IMR-90 (cell line): ENCODE results near the gene TMEM163. TPM values are rescaled to one million over a fixed set of nuclear protein-coding genes. Genes with fewer than 3 reads are reported as not detected.

ENCODE experiments used
- ATAC-seq: fragments of 200-7000 bp; cut with Tn5 transposase; 2 replicates; pipeline ENCODE4 v1.9.1; 2020; ENCODE audit warnings: low read depth, mild to moderate bottlenecking, moderate library complexity
- BruUV-seq: library from RNA; stranded (reverse); fragments of 400-500 nt; replicated peaks from 2 replicates; lab custom pipeline; 2021; lab: Mats Ljungman, UMichigan
- CTCF ChIA-PET: fragments of 300-600 bp; formaldehyde crosslinking; extraction: SDS; loops from one replicate; lab custom pipeline; 2021; ENCODE audit warnings: antibody characterized with exemption; lab: Yijun Ruan, JAX
- POLR2A ChIA-PET: fragments of 300-600 bp; sonication (Branson Sonifier 250); formaldehyde crosslinking; loops from one replicate; lab custom pipeline; 2022; ENCODE audit warnings: antibody characterized with exemption; ENCODE audit not compliant: unreplicated experiment; lab: Charles Lee
- DNase-seq: peaks from one replicate; pipeline ENCODE4 v3.0.0; 2013
- H2AFZ ChIP-seq: replicated peaks from 2 replicates; pipeline ENCODE3; 2013; ENCODE audit warnings: low read length, mild to moderate bottlenecking; ENCODE audit not compliant: poor library complexity
- H2AK5ac ChIP-seq: 2 replicates; pipeline ENCODE4 v1.6.1; 2013; ENCODE audit warnings: low read depth, low read length, inconsistent platforms
- H2AK9ac ChIP-seq: replicated peaks from 2 replicates; pipeline ENCODE3; 2013; ENCODE audit warnings: mild to moderate bottlenecking, low read depth, low read length, moderate library complexity; ENCODE audit not compliant: poor library complexity
- H2BK120ac ChIP-seq: 2 replicates; pipeline ENCODE4 v1.6.1; 2013; ENCODE audit warnings: low read depth, low read length, inconsistent platforms
- H2BK15ac ChIP-seq: 3 replicates; pipeline ENCODE4 v1.6.1; 2013; ENCODE audit warnings: low read depth, low read length, inconsistent platforms
- H2BK20ac ChIP-seq: 2 replicates; pipeline ENCODE4 v1.6.1; 2013; ENCODE audit warnings: low read depth, mild to moderate bottlenecking, inconsistent platforms, low read length, moderate library complexity
- H2BK5ac ChIP-seq: 2 replicates; pipeline ENCODE4 v1.6.1; 2013; ENCODE audit warnings: mild to moderate bottlenecking, low read depth, low read length, inconsistent platforms; ENCODE audit not compliant: poor library complexity, severe bottlenecking
- H3K14ac ChIP-seq: replicated peaks from 2 replicates; pipeline ENCODE4 v1.6.1; 2013; ENCODE audit warnings: low read depth, low read length, inconsistent platforms
- H3K18ac ChIP-seq: 2 replicates; pipeline ENCODE4 v1.6.1; 2013; ENCODE audit warnings: low read depth, low read length, control low read depth
- H3K23ac ChIP-seq: 2 replicates; pipeline ENCODE4 v1.6.1; 2013; ENCODE audit warnings: low read depth, low read length, inconsistent platforms
- H3K27ac ChIP-seq: 2 replicates; pipeline ENCODE4 v1.5.1; 2013; ENCODE audit warnings: mild to moderate bottlenecking, control low read depth, low read length; ENCODE audit not compliant: insufficient read depth
- H3K27me3 ChIP-seq: 2 replicates; pipeline ENCODE4 v1.6.1; 2013; ENCODE audit warnings: low read length; ENCODE audit not compliant: control insufficient read depth, insufficient read depth
- H3K36me3 ChIP-seq: 2 replicates; pipeline ENCODE4 v1.6.1; 2013; ENCODE audit warnings: low read length, mixed read lengths; ENCODE audit not compliant: control insufficient read depth, insufficient read depth
- H3K4ac ChIP-seq: 2 replicates; pipeline ENCODE4 v1.6.1; 2013; ENCODE audit warnings: low read depth, low read length, inconsistent platforms
- H3K4me1 ChIP-seq: 2 replicates; pipeline ENCODE4 v1.6.1; 2013; ENCODE audit warnings: low read length, mixed read lengths; ENCODE audit not compliant: control insufficient read depth, insufficient read depth
- H3K4me2 ChIP-seq: 2 replicates; pipeline ENCODE4 v1.6.1; 2013; ENCODE audit warnings: low read depth, mild to moderate bottlenecking, control low read depth, low read length, moderate library complexity
- H3K4me3 ChIP-seq: 2 replicates; pipeline ENCODE4 v1.5.1; 2013; ENCODE audit warnings: low read depth, mild to moderate bottlenecking, control low read depth, low read length, moderate library complexity; ENCODE audit not compliant: insufficient read depth
- H3K56ac ChIP-seq: 2 replicates; pipeline ENCODE4 v1.6.1; 2013; ENCODE audit warnings: low read length, inconsistent platforms; ENCODE audit not compliant: insufficient read depth; ENCODE audit errors: extremely low read depth
- H3K79me1 ChIP-seq, 2 experiments: 2 replicates each; pipeline ENCODE4 v1.6.1; 2013; ENCODE audit warnings: low read length in 2 of 2, inconsistent platforms in 1 of 2, low read depth in 1 of 2
- H3K9ac ChIP-seq: 2 replicates; pipeline ENCODE4 v1.6.1; 2013; ENCODE audit warnings: low read depth, low read length, control low read depth
- H3K9me1 ChIP-seq: 2 replicates; pipeline ENCODE4 v1.6.1; 2013; ENCODE audit warnings: low read length, inconsistent platforms; ENCODE audit not compliant: insufficient read depth
- H3K9me3 ChIP-seq: 2 replicates; pipeline ENCODE4 v1.6.1; 2013; ENCODE audit warnings: low read length; ENCODE audit not compliant: control insufficient read depth, insufficient read depth
- H4K20me1 ChIP-seq: 2 replicates; pipeline ENCODE4 v1.6.1; 2013; ENCODE audit warnings: low read length, inconsistent platforms; ENCODE audit not compliant: insufficient read depth
- H4K5ac ChIP-seq: 2 replicates; pipeline ENCODE4 v1.6.1; 2013; ENCODE audit warnings: mild to moderate bottlenecking, low read depth, low read length, control low read depth
- H4K8ac ChIP-seq, 2 experiments: 2 replicates each; pipeline ENCODE4 v1.6.1; 2013; ENCODE audit warnings: low read depth in 2 of 2, low read length in 2 of 2, control low read depth in 1 of 2, inconsistent platforms in 1 of 2
- H4K91ac ChIP-seq: 2 replicates; pipeline ENCODE4 v1.6.1; 2013; ENCODE audit warnings: low read depth, low read length, inconsistent platforms; ENCODE audit not compliant: insufficient read depth
- BHLHE40 ChIP-seq: fragments of 150-350 bp; IDR thresholded peaks from 2 replicates; pipeline ENCODE4 v1.6.1; 2016; ENCODE audit warnings: mild to moderate bottlenecking, low read depth, low read length
- CEBPB ChIP-seq: IDR thresholded peaks from 2 replicates; pipeline ENCODE4 v1.6.1; 2012; ENCODE audit warnings: low read depth, low read length, improper control_type of control experiment
- CHD1 ChIP-seq: IDR thresholded peaks from 2 replicates; pipeline ENCODE4 v1.6.1; 2012; ENCODE audit warnings: low read depth, low read length, improper control_type of control experiment
- ELK1 ChIP-seq: fragments of 150-350 bp; IDR thresholded peaks from 2 replicates; pipeline ENCODE4 v1.6.1; 2016; ENCODE audit warnings: low read depth, mild to moderate bottlenecking, low read length, moderate library complexity, borderline replicate concordance
- FOS ChIP-seq: fragments of 150-350 bp; IDR thresholded peaks from 2 replicates; pipeline ENCODE4 v1.6.1; 2016; ENCODE audit warnings: low read depth, low read length
- MAFK ChIP-seq: IDR thresholded peaks from 2 replicates; pipeline ENCODE4 v1.6.1; 2012; ENCODE audit warnings: low read depth, low read length, improper control_type of control experiment
- MAZ ChIP-seq: IDR thresholded peaks from 2 replicates; pipeline ENCODE4 v1.6.1; 2012; ENCODE audit warnings: low read depth, mild to moderate bottlenecking, low read length, improper control_type of control experiment, moderate library complexity, borderline replicate concordance
- MXI1 ChIP-seq: IDR thresholded peaks from 2 replicates; pipeline ENCODE4 v1.6.1; 2012; ENCODE audit warnings: low read depth, mild to moderate bottlenecking, low read length, moderate library complexity, borderline replicate concordance
- NFE2L2 ChIP-seq: fragments of 150-350 bp; IDR thresholded peaks from 2 replicates; pipeline ENCODE4 v1.6.1; 2016; ENCODE audit warnings: low read depth, mild to moderate bottlenecking, low read length
- POLR2A ChIP-seq: IDR thresholded peaks from 2 replicates; pipeline ENCODE4 v1.6.1; 2012; ENCODE audit warnings: mild to moderate bottlenecking, low read depth, low read length
- RAD21 ChIP-seq: IDR thresholded peaks from 2 replicates; pipeline ENCODE4 v1.6.1; 2012; ENCODE audit warnings: low read length, improper control_type of control experiment
- RCOR1 ChIP-seq: IDR thresholded peaks from 2 replicates; pipeline ENCODE4 v1.6.1; 2012; ENCODE audit warnings: mild to moderate bottlenecking, low read length, improper control_type of control experiment; ENCODE audit not compliant: insufficient replicate concordance
- RFX5 ChIP-seq: IDR thresholded peaks from 2 replicates; pipeline ENCODE4 v1.8.0; 2012; ENCODE audit warnings: low read depth, mild to moderate bottlenecking, low read length, moderate library complexity
- SMC3 ChIP-seq: fragments of 150-350 bp; IDR thresholded peaks from 2 replicates; pipeline ENCODE4 v1.6.1; 2016; ENCODE audit warnings: low read depth, mild to moderate bottlenecking, antibody characterized with exemption, low read length, moderate library complexity
- USF2 ChIP-seq: fragments of 150-350 bp; IDR thresholded peaks from 2 replicates; pipeline ENCODE4 v1.6.1; 2017; ENCODE audit warnings: mild to moderate bottlenecking, antibody characterized with exemption, low read length, low read depth
- WGBS, 2 experiments: methylation state at CpG; one replicate each; pipeline versions ENCODE4 v1.1.5 to v1.1.7; 2013; ENCODE audit warnings: missing lambda C conversion rate in 2 of 2; ENCODE audit not compliant: insufficient read length in 1 of 2; ENCODE audit errors: extremely low coverage in 2 of 2; 5-methylcytosine and 5-hydroxymethylcytosine counted together
- dilution Hi-C: fragments of 300-500 bp; cut with HindIII; formaldehyde crosslinking; loops from one replicate; pipeline ENCODE4 v1.14.3; 2018; ENCODE audit warnings: low sequenced_read_pairs; ENCODE audit not compliant: unreplicated experiment
- in situ Hi-C: fragments of 300-500 bp; cut with MboI; formaldehyde crosslinking; loops from 3 replicates; pipeline ENCODE4 v1.14.3; 2019; ENCODE audit warnings: low sequenced_read_pairs, inconsistent platforms, mixed read lengths
- intact Hi-C: fragments of 100-400 bp; cut with micrococcal nuclease; formaldehyde crosslinking; loops from 2 replicates; pipeline ENCODE4 v1.10.0; 2022
- polyA plus RNA-seq, 3 experiments: library from polyadenylated mRNA; depleted of rRNA; stranded (reverse); fragments of >200 nt; gene quantifications; 2 replicates each; pipeline ENCODE4 v1.2.3, GENCODE V29; 2012; ENCODE audit warnings: low replicate concordance in 1 of 3
- total RNA-seq: library from RNA; depleted of rRNA; stranded (reverse); fragments of >200 nt; gene quantifications from 2 replicates; pipeline ENCODE4 v1.2.3, GENCODE V29; 2012
- TF ChIP-seq, protein P1 (sequence below): conservative IDR thresholded peaks from 2 replicates; pipeline ENCODE4 v1.5.1; 2012; ENCODE audit warnings: mild to moderate bottlenecking, low read depth, low read length, improper control_type of control experiment

TMEM163 gene
- total and polyA plus RNA-seq, 2 of the 4 experiments (the other 2 are of a cell fraction), result not detected

DNA sequence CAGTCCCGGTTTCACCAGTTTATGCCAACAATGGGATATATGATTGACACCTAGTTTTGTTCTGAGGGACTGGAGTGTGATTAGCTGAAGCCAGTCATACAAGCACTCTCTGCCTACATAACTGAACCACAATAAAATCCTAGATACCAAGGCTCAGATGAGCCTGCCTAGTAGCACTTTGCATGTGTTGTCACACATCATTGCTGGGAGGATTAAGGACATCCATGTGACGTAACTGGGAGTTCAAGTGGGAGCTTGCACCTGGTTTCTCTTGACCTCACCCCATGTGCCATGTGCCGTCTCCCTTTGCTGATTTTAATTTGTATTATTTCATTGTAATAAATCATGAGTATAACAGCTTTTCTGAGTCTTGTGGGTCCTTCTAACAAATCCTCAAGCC is 90.3 kb downstream of the TMEM163 start:
- no peak overlapping the region for H3K4me3 ChIP-seq
- no peak overlapping the region for H2AFZ ChIP-seq
- H3K4ac ChIP-seq, result no peak overlapping the region
- no peaks in the 10 kb centered on the region for H3K9me3 ChIP-seq
- H2AK5ac ChIP-seq, result no peak overlapping the region
- H3K18ac ChIP-seq, result no peak overlapping the region
- H3K79me1 ChIP-seq, result no peaks in the 10 kb centered on the region
- H3K36me3 ChIP-seq, result no peaks in the 10 kb centered on the region
- no peak overlapping the region for H3K27ac ChIP-seq
- H3K4me2 ChIP-seq, result no peak overlapping the region
- H3K14ac ChIP-seq, result no peak overlapping the region
- H3K56ac ChIP-seq, result no peak overlapping the region; the same call in 1 of the 2 replicates
- TF ChIP-seq MAZ (no peak), CHD1 (no peak), RCOR1 (no peak), RFX5 (no peak), POLR2A (no peak), NFE2L2 (no peak), BHLHE40 (no peak), ELK1 (no peak), CEBPB (no peak), FOS (no peak), USF2 (no peak), MXI1 (no peak), MAFK (no peak), RAD21 (no peak), SMC3 (no peak)
- TF ChIP-seq, protein P1, sequence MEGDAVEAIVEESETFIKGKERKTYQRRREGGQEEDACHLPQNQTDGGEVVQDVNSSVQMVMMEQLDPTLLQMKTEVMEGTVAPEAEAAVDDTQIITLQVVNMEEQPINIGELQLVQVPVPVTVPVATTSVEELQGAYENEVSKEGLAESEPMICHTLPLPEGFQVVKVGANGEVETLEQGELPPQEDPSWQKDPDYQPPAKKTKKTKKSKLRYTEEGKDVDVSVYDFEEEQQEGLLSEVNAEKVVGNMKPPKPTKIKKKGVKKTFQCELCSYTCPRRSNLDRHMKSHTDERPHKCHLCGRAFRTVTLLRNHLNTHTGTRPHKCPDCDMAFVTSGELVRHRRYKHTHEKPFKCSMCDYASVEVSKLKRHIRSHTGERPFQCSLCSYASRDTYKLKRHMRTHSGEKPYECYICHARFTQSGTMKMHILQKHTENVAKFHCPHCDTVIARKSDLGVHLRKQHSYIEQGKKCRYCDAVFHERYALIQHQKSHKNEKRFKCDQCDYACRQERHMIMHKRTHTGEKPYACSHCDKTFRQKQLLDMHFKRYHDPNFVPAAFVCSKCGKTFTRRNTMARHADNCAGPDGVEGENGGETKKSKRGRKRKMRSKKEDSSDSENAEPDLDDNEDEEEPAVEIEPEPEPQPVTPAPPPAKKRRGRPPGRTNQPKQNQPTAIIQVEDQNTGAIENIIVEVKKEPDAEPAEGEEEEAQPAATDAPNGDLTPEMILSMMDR, result no peak
- H4K91ac ChIP-seq, result no peak overlapping the region
- no peak overlapping the region for H2BK120ac ChIP-seq
- ATAC-seq (no peak), DNase-seq (no peak)
- no peak overlapping the region for H3K9ac ChIP-seq
- no peak overlapping the region for H2BK5ac ChIP-seq
- CTCF ChIA-PET, result no interaction called here
- H4K20me1 ChIP-seq, result no peaks in the 10 kb centered on the region
- POLR2A ChIA-PET, result no interaction called here
- H2BK20ac ChIP-seq, result no peak overlapping the region
- in situ Hi-C loops (no loop called here), dilution Hi-C loops (no loop called here), intact Hi-C loops (no loop called here)
- H4K5ac ChIP-seq, result no peak overlapping the region
- BruUV-seq, result no TSS peak
- no peaks in the 10 kb centered on the region for H3K27me3 ChIP-seq
- no CpG with 5 or more reads among the region's 3 CpGs for WGBS, 2 experiments
- H3K4me1 ChIP-seq, result no peaks in the 10 kb centered on the region
- no peak overlapping the region for H2BK15ac ChIP-seq
- no peak overlapping the region for H2AK9ac ChIP-seq
- no peak overlapping the region for H4K8ac ChIP-seq
- H3K23ac ChIP-seq, result no peak overlapping the region
- H3K9me1 ChIP-seq, result no peaks in the 10 kb centered on the region
